ENCODE measurements around the gene MEIKIN.
"Not testable (repeated sequence)": the region's sequence is repeated elsewhere in the genome, so short reads cannot be mapped to it uniquely, and the experiment has no call there.

MEIKIN gene

GRCh38 chr5:131783874-131784273, 161.6 kb downstream of the MEIKIN start:
- in situ Hi-C loops (cut with HindIII; ENCODE audit: low sequenced_read_pairs) = no loop called here
- no peak for DNase-seq (ENCODE audit: low read depth)
- no peak overlapping the region for H3K4me3 ChIP-seq (ENCODE audit: low read depth, low read length)
- no peak for TF ChIP-seq CTCF (IDR thresholded peaks at IDR 0.05; ENCODE audit: low read depth, low read length, missing control alignments)

GRCh38 chr5:131783357-131783756, 162.1 kb downstream of the MEIKIN start:
- TF ChIP-seq CTCF (IDR thresholded peaks at IDR 0.05; ENCODE audit: low read depth, low read length, missing control alignments) = no peak
- H3K4me3 ChIP-seq (ENCODE audit: low read depth, low read length) = no peak overlapping the region
- in situ Hi-C loops (cut with HindIII; ENCODE audit: low sequenced_read_pairs) = no loop called here
- DNase-seq (ENCODE audit: low read depth) = no peak

GRCh38 chr5:131782717-131783116, 162.7 kb downstream of the MEIKIN start:
- no peak for DNase-seq (ENCODE audit: low read depth)
- no peak overlapping the region for H3K4me3 ChIP-seq (ENCODE audit: low read depth, low read length)
- in situ Hi-C loops (cut with HindIII; ENCODE audit: low sequenced_read_pairs) = no loop called here
- no peak for TF ChIP-seq CTCF (IDR thresholded peaks at IDR 0.05; ENCODE audit: low read depth, low read length, missing control alignments)

- H3K4me3 ChIP-seq (ENCODE audit: low read depth, low read length); DNase-seq (ENCODE audit: low read depth); in situ Hi-C loops (cut with HindIII; ENCODE audit: low sequenced_read_pairs): not testable (repeated sequence)
Observed at GRCh38 chr5:131778141-131778540, 167.3 kb downstream of the MEIKIN start.

- TF ChIP-seq CTCF (IDR thresholded peaks at IDR 0.05; ENCODE audit: low read depth, low read length, missing control alignments) = no peak
- no peak overlapping the region for H3K4me3 ChIP-seq (ENCODE audit: low read depth, low read length)
- in situ Hi-C loops (cut with HindIII; ENCODE audit: low sequenced_read_pairs) = no loop called here
- DNase-seq (ENCODE audit: low read depth) = no peak
Observed at GRCh38 chr5:131776450-131776849, 169.0 kb downstream of the MEIKIN start.

- TF ChIP-seq CTCF (IDR thresholded peaks at IDR 0.05; ENCODE audit: low read depth, low read length, missing control alignments) = no peak
- in situ Hi-C loops (cut with HindIII; ENCODE audit: low sequenced_read_pairs) = no loop called here
- DNase-seq (ENCODE audit: low read depth) = no peak
- no peak overlapping the region for H3K4me3 ChIP-seq (ENCODE audit: low read depth, low read length)
Observed at GRCh38 chr5:131774652-131775367, 170.7 kb downstream of the MEIKIN start.

GRCh38 chr5:131773805-131774204, 171.7 kb downstream of the MEIKIN start:
- no peak overlapping the region for H3K4me3 ChIP-seq (ENCODE audit: low read depth, low read length)
- no peak for DNase-seq (ENCODE audit: low read depth)
- TF ChIP-seq CTCF (IDR thresholded peaks at IDR 0.05; ENCODE audit: low read depth, low read length, missing control alignments) = no peak
- in situ Hi-C loops (cut with HindIII; ENCODE audit: low sequenced_read_pairs) = no loop called here
